Measurements from ENCODE around the gene LOXL1.

LOXL1 gene

GRCh38 chr15:73994912-73995622 lies 68.8 kb downstream of the LOXL1 start:
- DNase-seq, result no peak

DNA sequence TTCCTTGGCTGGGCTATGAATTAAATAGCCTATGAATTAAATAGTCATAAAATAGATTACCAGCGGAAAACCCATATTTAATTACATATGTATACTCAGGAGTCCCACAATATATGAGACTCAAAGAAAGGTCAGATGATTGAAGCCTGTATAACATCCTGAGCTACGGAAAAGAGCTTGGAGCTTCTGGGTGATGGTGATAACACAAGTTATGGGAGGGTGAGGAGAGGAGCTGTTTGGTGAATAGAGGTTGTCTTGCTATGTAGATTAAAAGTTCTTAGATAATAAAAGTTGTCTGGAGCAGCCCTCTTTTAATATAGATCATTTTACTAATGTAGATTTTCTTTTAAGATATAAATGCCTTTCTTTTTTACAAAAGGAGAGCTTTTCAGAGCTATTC lies 70.0 kb downstream of the LOXL1 start:
- no peak for DNase-seq

DNA sequence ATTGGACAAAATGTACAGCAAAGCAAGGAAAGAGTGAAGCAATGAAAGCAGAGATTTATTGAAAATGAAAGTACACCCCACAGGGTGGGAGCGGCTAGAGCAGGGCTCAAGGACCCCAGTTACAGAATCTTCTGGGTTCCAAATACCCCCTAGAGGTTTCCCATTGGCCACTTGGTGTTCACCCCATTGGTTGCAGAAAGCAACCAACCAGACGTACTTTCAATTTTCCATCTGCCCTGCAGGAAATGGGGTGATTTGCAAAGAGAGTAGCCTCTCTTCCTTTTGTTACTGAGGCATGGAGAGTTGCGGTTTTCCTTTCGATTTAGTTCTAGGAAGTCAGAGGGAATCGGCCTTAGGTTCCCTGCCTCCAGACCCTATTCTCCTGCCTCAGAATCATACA lies 70.7 kb downstream of the LOXL1 start:
- DNase-seq, result no peak

- no peak for DNase-seq
Measured at GRCh38 chr15:73997986-73998385, 71.7 kb downstream of the LOXL1 start.

Data from NCI-H345 (cell line).